SK-N-SH (cell line): ENCODE data around the gene MPIG6B. TPM values are rescaled to one million over a fixed set of nuclear protein-coding genes. Genes with fewer than 3 reads are reported as not detected.

Experiments used
- CTCF ChIA-PET: fragments of 300-600, 350-600 bp; formaldehyde crosslinking; extraction: SDS; loops from one replicate; lab custom pipeline; 2021; lab: Yijun Ruan, JAX
- POLR2A ChIA-PET: fragments of 350-600 bp; sonication (Branson Sonifier 250); formaldehyde crosslinking; extraction: SDS; loops from one replicate; lab custom pipeline; 2020; ENCODE audit warnings: antibody characterized with exemption, inconsistent platforms; lab: Yijun Ruan, JAX
- DNase-seq: peaks from one replicate; pipeline ENCODE4 v3.0.0; 2012
- H2AFZ ChIP-seq: fragments of 200-600 bp; sonication (generic); 2 replicates; pipeline ENCODE4 v1.8.1; 2016; ENCODE audit warnings: antibody characterized with exemption, mild to moderate bottlenecking, low read depth
- H3F3A ChIP-seq: fragments of 200-600 bp; sonication (generic); replicated peaks from 2 replicates; pipeline ENCODE3; 2016; ENCODE audit warnings: antibody characterized with exemption, mild to moderate bottlenecking; ENCODE audit not compliant: insufficient read depth
- H3K27ac ChIP-seq, 2 experiments: fragments of 200-500 bp in 1 of 2; fragments of 200-600 bp in 1 of 2; sonication (Bioruptor generic) in 1 of 2; sonication (generic), shearing (Covaris generic) in 1 of 2; 2 replicates each; pipeline versions ENCODE4 v1.5.1 to v1.6.1; 2014 to 2016; ENCODE audit warnings: low read depth in 2 of 2, inconsistent platforms in 1 of 2, low read length in 1 of 2, mild to moderate bottlenecking in 1 of 2, mixed read lengths in 1 of 2
- H3K27me3 ChIP-seq: fragments of 200-600 bp; sonication (generic), shearing (Covaris generic); 2 replicates; pipeline ENCODE4 v1.6.1; 2016; ENCODE audit warnings: mixed run types; ENCODE audit not compliant: insufficient read depth
- H3K36me3 ChIP-seq, 2 experiments: fragments of 200-500 bp in 1 of 2; fragments of 200-600 bp in 1 of 2; sonication (Bioruptor generic) in 1 of 2; sonication (generic) in 1 of 2; replicated peaks in 1 of 2; 2 replicates each; pipeline versions ENCODE3 to v1.5.1; 2014 to 2016; ENCODE audit warnings: low read length in 1 of 2, mild to moderate bottlenecking in 1 of 2; ENCODE audit not compliant: insufficient read depth in 2 of 2, control insufficient read depth in 1 of 2
- H3K4me1 ChIP-seq, 2 experiments: fragments of 200-500 bp in 1 of 2; fragments of 200-600 bp in 1 of 2; sonication (Bioruptor generic) in 1 of 2; sonication (generic), shearing (Covaris generic) in 1 of 2; 2 replicates each; pipeline versions ENCODE4 v1.5.1 to v1.6.1; 2014 to 2016; ENCODE audit warnings: low read depth in 1 of 2, low read length in 1 of 2, mixed run types in 1 of 2; ENCODE audit not compliant: insufficient read depth in 2 of 2, control insufficient read depth in 1 of 2
- H3K4me2 ChIP-seq: fragments of 200-600 bp; sonication (generic), shearing (Covaris generic); 2 replicates; pipeline ENCODE4 v1.6.1; 2017; ENCODE audit warnings: mixed run types
- H3K4me3 ChIP-seq, 2 experiments: fragments of 200-500 bp in 1 of 2; fragments of 200-600 bp in 1 of 2; sonication (Bioruptor generic) in 1 of 2; sonication (generic), shearing (Covaris generic) in 1 of 2; 2 replicates each; pipeline versions ENCODE4 v1.5.1 to v1.8.1; 2014 to 2016; ENCODE audit warnings: low read depth in 2 of 2, inconsistent platforms in 1 of 2, low read length in 1 of 2, mild to moderate bottlenecking in 1 of 2, mixed read lengths in 1 of 2, moderate library complexity in 1 of 2
- H3K79me2 ChIP-seq: fragments of 200-600 bp; sonication (generic); 2 replicates; pipeline ENCODE4 v1.8.1; 2017; ENCODE audit warnings: mild to moderate bottlenecking; ENCODE audit not compliant: insufficient read depth
- H3K9ac ChIP-seq: fragments of 200-600 bp; sonication (generic); 2 replicates; pipeline ENCODE4 v1.6.1; 2017; ENCODE audit warnings: mixed run types
- H3K9me2 ChIP-seq: fragments of 200-600 bp; sonication (generic); 2 replicates; pipeline ENCODE4 v1.6.1; 2017; ENCODE audit warnings: mixed run types
- H3K9me3 ChIP-seq: fragments of 200-600 bp; sonication (generic); 2 replicates; pipeline ENCODE4 v1.6.1; 2017; ENCODE audit warnings: mixed run types, mild to moderate bottlenecking, moderate library complexity
- H4K20me1 ChIP-seq: fragments of 200-600 bp; sonication (generic); 2 replicates; pipeline ENCODE4 v1.6.1; 2017; ENCODE audit warnings: mild to moderate bottlenecking, mixed run types; ENCODE audit not compliant: insufficient read depth
- CHD2 ChIP-seq: fragments of 150-350 bp; IDR thresholded peaks from 2 replicates; pipeline ENCODE4 v1.6.1; 2018; ENCODE audit warnings: low read length; ENCODE audit not compliant: partially characterized antibody
- FOSL2 ChIP-seq: IDR thresholded peaks from 2 replicates; pipeline ENCODE4 v1.4.0; 2012; ENCODE audit warnings: low read depth, mild to moderate bottlenecking, moderate library complexity, borderline replicate concordance
- GABPA ChIP-seq: IDR thresholded peaks from 2 replicates; pipeline ENCODE4 v1.4.0; 2012; ENCODE audit warnings: low read depth, mild to moderate bottlenecking
- RAD21 ChIP-seq: IDR thresholded peaks from 2 replicates; pipeline ENCODE4 v1.6.1; 2012; ENCODE audit warnings: mild to moderate bottlenecking, low read length
- RCOR1 ChIP-seq: fragments of 150-350 bp; IDR thresholded peaks from 2 replicates; pipeline ENCODE4 v1.6.1; 2017; ENCODE audit warnings: antibody characterized with exemption, low read length
- RFX5 ChIP-seq: IDR thresholded peaks from 2 replicates; pipeline ENCODE4 v1.6.1; 2012; ENCODE audit warnings: mild to moderate bottlenecking, improper control_type of control experiment, low read length
- RXRA ChIP-seq: IDR thresholded peaks from 2 replicates; pipeline ENCODE4 v1.4.0; 2012; ENCODE audit warnings: low read depth, mild to moderate bottlenecking, borderline replicate concordance
- SIN3A ChIP-seq: IDR thresholded peaks from 2 replicates; pipeline ENCODE4 v1.6.1; 2012; ENCODE audit warnings: low read depth, mild to moderate bottlenecking, low read length, moderate library complexity, borderline replicate concordance
- TCF12 ChIP-seq: IDR thresholded peaks from 2 replicates; pipeline ENCODE4 v1.4.0; 2012
- TEAD4 ChIP-seq: IDR thresholded peaks from 2 replicates; pipeline ENCODE4 v1.4.0; 2012; ENCODE audit warnings: mild to moderate bottlenecking, borderline replicate concordance; ENCODE audit not compliant: insufficient read depth
- YY1 ChIP-seq: IDR thresholded peaks from 2 replicates; pipeline ENCODE4 v1.4.0; 2012; ENCODE audit warnings: low read depth, mild to moderate bottlenecking
- WGBS: methylation state at CpG from one replicate; pipeline ENCODE4 v1.1.6; 2017; ENCODE audit warnings: low lambda C conversion rate; 5-methylcytosine and 5-hydroxymethylcytosine counted together
- polyA plus RNA-seq, 3 experiments: library from polyadenylated mRNA; depleted of rRNA; stranded (reverse); fragments of >200 nt; gene quantifications; 2 replicates each; pipeline ENCODE4 v1.2.3, GENCODE V29; 2012
- TF ChIP-seq, protein P1 (sequence below): IDR thresholded peaks from 2 replicates; pipeline ENCODE4 v1.4.0; 2012; ENCODE audit warnings: low read depth, borderline replicate concordance
- TF ChIP-seq, protein P2 (sequence below): fragments of 150-350 bp; IDR thresholded peaks from 2 replicates; pipeline ENCODE4 v1.6.1; 2017; ENCODE audit warnings: antibody characterized with exemption, low read length, low read depth, borderline replicate concordance
- TF ChIP-seq, protein P3 (sequence below): IDR thresholded peaks from 2 replicates; pipeline ENCODE4 v1.4.0; 2012; ENCODE audit warnings: low read depth, borderline replicate concordance
- TF ChIP-seq, protein P4 (sequence below): IDR thresholded peaks from 2 replicates; pipeline ENCODE4; 2012

The MPIG6B gene
- polyA plus RNA-seq, 1 of the 3 experiments (the other 2 are of a cell fraction), result not detected

DNA sequence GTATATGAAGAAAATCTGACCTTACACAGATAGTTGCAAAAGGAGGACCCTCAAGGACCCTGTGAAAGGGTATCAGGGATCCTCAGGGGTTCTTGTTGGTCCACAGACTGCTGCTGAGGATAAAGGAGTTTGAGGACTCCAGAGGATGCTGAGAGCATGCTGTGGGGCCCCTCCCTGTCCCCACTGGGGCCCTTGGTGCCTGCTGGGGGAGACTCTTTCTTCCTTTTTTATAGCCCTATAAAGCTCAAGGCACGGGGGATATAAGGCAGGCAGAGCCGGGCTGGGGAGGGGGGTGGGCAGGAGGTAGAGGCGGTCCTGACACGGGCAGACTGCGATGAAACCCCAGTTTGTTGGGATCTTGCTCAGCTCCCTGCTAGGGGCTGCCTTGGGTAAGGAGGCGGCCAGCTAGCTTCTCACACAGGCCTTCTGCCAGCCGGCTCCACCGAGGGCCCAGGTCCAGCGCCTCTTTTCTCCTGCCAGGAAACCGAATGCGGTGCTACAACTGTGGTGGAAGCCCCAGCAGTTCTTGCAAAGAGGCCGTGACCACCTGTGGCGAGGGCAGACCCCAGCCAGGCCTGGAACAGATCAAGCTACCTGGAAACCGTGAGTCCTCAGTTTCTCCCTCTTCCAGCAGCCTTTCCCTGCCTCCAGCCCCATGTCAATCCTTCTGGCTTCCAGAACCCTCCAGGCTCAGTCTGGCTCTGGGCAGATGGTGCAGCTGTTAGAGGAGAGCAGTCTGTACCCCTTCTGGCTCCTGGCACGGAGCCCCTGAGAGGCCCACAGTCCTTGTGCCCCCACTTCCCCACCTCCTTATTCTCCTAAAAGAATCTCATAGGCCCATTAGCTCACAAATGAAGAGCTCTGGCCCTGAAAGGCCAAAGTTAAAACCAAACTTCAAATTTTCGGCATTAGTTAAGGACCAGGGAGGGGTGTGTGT is 7.9 kb upstream of the MPIG6B start, which contains the start of gene LY6G6D (continued):
- TF ChIP-seq, protein P1, sequence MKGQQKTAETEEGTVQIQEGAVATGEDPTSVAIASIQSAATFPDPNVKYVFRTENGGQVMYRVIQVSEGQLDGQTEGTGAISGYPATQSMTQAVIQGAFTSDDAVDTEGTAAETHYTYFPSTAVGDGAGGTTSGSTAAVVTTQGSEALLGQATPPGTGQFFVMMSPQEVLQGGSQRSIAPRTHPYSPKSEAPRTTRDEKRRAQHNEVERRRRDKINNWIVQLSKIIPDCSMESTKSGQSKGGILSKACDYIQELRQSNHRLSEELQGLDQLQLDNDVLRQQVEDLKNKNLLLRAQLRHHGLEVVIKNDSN, result no peak
- TF ChIP-seq YY1 (no peak), FOSL2 (no peak), RAD21 (no peak), RXRA (no peak), CHD2 (no peak), GABPA (no peak), RCOR1 (no peak)
- TF ChIP-seq, protein P2, sequence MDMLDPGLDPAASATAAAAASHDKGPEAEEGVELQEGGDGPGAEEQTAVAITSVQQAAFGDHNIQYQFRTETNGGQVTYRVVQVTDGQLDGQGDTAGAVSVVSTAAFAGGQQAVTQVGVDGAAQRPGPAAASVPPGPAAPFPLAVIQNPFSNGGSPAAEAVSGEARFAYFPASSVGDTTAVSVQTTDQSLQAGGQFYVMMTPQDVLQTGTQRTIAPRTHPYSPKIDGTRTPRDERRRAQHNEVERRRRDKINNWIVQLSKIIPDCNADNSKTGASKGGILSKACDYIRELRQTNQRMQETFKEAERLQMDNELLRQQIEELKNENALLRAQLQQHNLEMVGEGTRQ, result no peak

DNA sequence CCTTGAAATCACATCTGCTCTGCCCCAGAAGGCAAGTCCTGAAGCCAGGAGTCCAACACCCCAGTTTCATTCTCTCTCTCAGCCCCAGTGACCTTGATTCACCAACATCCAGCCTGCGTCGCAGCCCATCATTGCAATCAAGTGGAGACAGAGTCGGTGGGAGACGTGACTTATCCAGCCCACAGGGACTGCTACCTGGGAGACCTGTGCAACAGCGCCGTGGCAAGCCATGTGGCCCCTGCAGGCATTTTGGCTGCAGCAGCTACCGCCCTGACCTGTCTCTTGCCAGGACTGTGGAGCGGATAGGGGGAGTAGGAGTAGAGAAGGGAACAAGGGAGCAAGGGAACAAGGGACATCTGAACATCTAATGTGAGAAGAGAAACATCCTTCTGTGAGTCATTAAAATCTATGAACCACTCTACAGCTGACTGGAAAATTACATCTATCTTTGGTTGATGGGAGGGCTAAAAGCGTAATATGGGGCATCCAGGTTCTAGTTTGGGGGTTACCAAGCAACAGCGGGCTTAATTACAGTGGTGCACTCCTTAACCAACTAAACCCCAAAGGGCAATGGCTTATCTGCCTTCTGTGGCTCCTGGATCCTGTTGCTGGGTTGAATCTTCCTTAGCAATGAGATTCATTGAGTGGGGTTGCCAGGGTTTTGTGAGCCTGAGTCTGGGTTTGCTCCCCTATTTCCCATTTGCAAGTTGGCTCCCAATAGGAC is 5.5 kb upstream of the MPIG6B start:
- ChIA-PET CTCF (interaction anchor here (0.9 kb wide), 1 partner anchor 12 kb away, joined by 3 read pairs; no protein-coding TSS in a partner anchor), POLR2A (no interaction called here)

More for the DNA sequence above, 5.5 kb upstream of the MPIG6B start:
- Histone ChIP-seq H4K20me1 (no peaks in the 10 kb centered on the region), H3K9ac (no peak overlapping the region), H3F3A (peaks cover 3% of the 10 kb centered on the region), H3K79me2 (no peaks in the 10 kb centered on the region), H3K27ac (no peak overlapping the region), H3K9me3 (no peaks in the 10 kb centered on the region), H2AFZ (no peak overlapping the region), H3K4me3 (no peak overlapping the region), H3K27me3 (no peaks in the 10 kb centered on the region), H3K36me3 (no peaks in the 10 kb centered on the region), H3K4me1 (no peaks in the 10 kb centered on the region), H3K9me2 (no peaks in the 10 kb centered on the region), H3K4me2 (no peak overlapping the region)
- no peak for TF ChIP-seq TCF12
- no peak for TF ChIP-seq TEAD4
- no peak for TF ChIP-seq CHD2
- TF ChIP-seq RAD21, result no peak
- TF ChIP-seq GABPA, result no peak
- TF ChIP-seq FOSL2, result no peak
- no peak for TF ChIP-seq SIN3A
- TF ChIP-seq RFX5, result no peak
- no peak for TF ChIP-seq YY1
- TF ChIP-seq, protein P3, sequence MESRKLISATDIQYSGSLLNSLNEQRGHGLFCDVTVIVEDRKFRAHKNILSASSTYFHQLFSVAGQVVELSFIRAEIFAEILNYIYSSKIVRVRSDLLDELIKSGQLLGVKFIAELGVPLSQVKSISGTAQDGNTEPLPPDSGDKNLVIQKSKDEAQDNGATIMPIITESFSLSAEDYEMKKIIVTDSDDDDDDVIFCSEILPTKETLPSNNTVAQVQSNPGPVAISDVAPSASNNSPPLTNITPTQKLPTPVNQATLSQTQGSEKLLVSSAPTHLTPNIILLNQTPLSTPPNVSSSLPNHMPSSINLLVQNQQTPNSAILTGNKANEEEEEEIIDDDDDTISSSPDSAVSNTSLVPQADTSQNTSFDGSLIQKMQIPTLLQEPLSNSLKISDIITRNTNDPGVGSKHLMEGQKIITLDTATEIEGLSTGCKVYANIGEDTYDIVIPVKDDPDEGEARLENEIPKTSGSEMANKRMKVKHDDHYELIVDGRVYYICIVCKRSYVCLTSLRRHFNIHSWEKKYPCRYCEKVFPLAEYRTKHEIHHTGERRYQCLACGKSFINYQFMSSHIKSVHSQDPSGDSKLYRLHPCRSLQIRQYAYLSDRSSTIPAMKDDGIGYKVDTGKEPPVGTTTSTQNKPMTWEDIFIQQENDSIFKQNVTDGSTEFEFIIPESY, result no peak
- no peak for TF ChIP-seq RXRA
- TF ChIP-seq, protein P4, sequence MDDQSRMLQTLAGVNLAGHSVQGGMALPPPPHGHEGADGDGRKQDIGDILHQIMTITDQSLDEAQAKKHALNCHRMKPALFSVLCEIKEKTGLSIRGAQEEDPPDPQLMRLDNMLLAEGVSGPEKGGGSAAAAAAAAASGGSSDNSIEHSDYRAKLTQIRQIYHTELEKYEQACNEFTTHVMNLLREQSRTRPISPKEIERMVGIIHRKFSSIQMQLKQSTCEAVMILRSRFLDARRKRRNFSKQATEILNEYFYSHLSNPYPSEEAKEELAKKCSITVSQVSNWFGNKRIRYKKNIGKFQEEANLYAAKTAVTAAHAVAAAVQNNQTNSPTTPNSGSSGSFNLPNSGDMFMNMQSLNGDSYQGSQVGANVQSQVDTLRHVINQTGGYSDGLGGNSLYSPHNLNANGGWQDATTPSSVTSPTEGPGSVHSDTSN, result no peak
- no peak for DNase-seq
- WGBS, result 81% methylated on average over 10 of the region's 10 CpGs
